Measurements from ENCODE around the gene DAB2IP.

Gene DAB2IP

DNA sequence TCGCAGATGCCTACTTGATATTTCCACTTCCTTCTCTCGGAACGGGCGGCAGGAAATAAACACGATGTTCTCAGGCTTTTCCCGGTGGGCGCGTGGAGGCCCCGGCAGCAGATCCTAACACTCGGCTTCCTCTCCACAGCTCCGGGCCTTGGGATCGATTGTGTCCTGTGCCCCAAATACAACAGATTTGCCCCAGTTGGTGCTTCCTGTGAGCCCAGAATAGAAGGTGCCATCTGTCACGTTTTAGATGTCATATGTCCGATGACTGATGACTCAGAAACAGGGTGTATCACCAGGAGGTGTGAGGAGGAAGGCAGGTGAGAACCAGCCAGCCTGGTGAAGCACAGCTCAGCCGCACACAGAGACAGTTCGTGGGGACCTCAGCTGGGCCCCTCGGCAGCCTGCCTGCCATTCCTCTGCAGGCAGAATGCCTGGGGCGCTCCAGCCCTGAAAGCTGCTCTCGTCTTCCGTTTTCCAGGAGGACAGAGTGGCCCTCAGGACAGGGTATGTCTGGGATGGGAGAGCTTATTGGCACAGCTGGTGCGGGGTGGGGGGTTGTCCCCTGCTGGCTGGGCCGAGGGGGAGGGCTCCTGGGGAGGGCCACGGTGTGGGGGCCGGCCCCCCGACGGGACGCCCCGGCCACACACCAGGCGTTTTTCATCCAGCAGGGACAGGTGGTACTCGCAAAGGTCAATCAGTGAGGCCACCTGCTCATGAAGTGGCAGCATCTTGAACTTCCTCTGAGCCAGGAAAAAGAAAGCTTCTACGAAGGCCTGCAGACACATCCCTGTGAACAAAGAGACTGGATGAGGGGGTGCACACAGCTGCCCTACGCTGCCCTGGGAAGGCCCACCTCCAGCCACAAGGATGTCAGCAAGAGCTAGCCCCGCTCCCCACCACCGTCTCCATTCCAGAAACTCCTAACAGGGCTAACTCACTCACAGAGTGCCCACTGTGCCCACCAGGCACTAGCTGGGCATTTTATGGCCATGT is 171.0 kb downstream of the DAB2IP start:
- no peak for DNase-seq

- no peak for DNase-seq
These were observed 172.2 kb downstream of the DAB2IP start for GRCh38 chr9:121823451-121824169.

GRCh38 chr9:121824651-121825030 is 173.2 kb downstream of the DAB2IP start:
- no peak for DNase-seq

DNA sequence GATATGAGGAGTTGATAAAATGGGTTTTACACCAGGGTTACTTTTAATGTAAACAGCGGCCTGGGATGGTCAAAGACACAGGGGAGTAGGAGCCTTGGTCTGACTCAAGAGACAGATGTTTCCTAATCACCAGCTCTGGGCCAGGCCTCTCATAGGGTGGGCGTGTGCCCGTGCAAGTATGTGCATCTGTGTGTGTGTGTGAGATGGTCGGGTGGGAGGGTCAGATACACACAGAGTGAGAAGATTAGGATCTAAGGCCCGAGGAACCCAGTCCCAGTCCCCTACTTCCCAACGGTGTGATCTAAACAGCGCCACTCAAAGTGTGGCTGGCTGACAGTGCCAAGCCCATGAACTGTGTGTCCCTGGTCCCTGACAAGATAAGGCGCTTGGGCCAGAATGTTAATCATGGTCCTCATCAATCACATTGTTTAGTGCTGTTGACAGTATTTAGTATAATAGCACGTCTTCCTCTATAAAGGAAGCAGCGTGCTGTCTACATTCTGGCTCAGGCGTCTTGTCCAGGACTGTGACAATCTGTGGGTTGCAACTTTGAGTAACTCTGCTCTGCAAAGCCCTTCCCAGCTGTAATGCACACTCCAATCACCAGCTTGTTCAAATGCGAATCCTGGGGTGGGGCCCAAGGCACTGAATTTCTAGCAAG is 173.7 kb downstream of the DAB2IP start:
- DNase-seq = no peak

GRCh38 chr9:121826711-121827110 is 175.3 kb downstream of the DAB2IP start:
- no peak for DNase-seq

DNA sequence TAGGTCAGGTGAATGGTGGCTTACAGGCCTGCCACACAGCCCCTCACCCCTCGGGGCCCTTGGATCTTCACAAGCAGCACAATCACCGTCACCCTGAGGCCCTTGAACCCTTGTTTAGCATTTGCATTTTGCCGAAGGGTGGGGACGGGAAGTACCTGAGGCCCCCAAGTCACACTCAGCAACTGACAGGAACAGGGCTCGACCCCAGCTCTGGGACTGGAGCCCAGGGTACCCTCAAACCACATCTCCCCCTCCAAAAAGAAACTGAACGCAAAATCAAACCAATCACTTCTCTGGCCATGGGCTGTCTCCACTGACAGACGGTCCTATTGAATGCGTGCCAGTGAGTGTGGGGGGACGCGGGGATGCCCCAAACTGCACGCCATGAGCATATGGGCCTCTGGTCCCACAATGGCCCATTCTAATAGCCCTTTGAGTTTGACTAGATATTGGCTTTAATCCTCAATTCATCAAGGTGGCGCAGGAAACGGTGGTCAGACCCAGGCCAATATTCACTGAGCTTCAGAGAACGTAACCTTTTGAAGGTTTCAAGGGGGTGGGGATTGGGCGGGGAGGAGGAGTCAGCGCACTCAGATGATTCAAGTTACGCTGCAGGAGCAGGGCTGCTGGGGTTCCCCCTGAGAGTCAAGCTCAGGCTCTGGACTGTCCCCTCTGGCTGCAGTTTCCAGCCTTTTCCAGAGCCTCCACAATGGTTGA is 176.0 kb downstream of the DAB2IP start:
- no peak for DNase-seq

GRCh38 chr9:121830441-121831140 is 179.2 kb downstream of the DAB2IP start:
- no peak for DNase-seq

- no peak for DNase-seq
These were observed 180.4 kb downstream of the DAB2IP start for GRCh38 chr9:121831869-121832268.

GRCh38 chr9:121833061-121833460 is 181.6 kb downstream of the DAB2IP start:
- DNase-seq = no peak
